Measurements from ENCODE around the gene ZNHIT1. TPM values are rescaled to one million over a fixed set of nuclear protein-coding genes. Genes with fewer than 3 reads are reported as not detected.
"Not testable (repeated sequence)": the region's sequence is repeated elsewhere in the genome, so short reads cannot be mapped to it uniquely, and the experiment has no call there.

ZNHIT1 gene
- total and polyA plus RNA-seq, 2 donors = 59.5 to 77.5 TPM

DNA sequence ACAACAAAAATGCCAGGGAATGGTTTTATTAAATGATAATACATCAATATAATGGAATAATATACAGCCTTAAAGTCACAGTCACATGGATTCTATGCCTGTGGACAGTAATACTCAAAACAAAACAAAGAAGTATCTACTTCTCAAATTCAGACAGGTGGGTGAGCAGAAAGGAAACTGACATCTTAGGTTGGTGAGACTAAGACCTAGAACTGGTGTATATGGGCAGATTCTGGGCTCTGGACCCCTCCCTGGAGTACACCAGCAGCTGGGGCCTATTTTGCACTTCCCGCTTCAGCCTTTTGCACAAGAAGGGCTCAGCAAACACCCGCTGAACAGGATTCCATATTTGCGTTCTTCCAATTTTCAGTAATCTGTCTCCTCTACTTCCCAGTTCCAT is 32.4 kb downstream of the ZNHIT1 start:
- no peak for DNase-seq (ENCODE audit: extremely low spot score)
- Histone ChIP-seq H3K4me3 (ENCODE audit: low read depth, low read length) (no peak overlapping the region), H3K4me1 (ENCODE audit: insufficient read depth) (peaks cover 3% of the 10 kb centered on the region), H3K27ac (ENCODE audit: low read depth) (no peak overlapping the region), H3K36me3 (ENCODE audit: insufficient read depth) (no peaks in the 10 kb centered on the region)
- WGBS = 96% methylated on average over 3 of the region's 3 CpGs

DNA sequence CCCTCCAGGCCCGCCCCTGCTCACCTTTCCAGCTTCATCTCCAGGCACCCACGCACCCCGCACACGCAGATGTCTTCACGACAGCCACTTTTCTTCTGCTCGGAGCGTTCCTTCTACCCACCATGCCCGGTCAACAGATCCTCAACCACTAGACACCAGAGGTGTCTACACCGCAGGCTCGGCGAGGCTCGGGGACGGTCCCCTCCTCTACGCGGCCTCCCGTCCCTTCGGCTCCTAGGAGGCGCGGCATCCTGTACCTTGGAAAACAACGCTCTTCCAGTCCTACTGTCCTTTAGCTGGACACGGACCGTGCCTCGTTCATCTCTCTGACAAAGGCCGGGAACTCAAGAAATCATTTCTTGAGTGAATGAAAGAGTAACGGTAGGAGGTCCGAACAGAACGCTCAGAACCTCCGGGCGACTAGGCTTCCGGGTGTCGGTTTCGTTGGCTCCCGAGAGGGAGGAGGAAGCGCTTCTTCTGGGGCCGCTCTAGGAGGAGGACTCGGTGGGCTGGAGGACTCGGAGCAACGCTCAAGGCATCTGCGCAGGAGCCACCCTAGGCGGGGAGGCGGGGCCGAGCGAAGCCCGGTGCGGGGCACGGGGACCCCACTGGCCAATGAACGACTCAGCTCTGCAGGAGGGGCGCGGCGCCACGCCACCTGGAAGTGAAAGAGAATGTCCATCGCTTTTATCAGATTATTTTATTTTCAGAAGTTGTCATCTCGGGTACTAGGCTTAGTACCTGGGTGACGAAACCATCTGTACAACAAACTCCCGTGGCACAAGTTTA is 34.1 kb downstream of the ZNHIT1 start:
- WGBS = under 1% methylated on average over 55 of the region's 55 CpGs
- DNase-seq (ENCODE audit: extremely low spot score) = peak; percentile 94
- peak overlapping the region; percentile 0 for H3K27ac ChIP-seq (ENCODE audit: low read depth)
- H3K4me1 ChIP-seq (ENCODE audit: insufficient read depth) = peaks cover 3% of the 10 kb centered on the region
- no peaks in the 10 kb centered on the region for H3K36me3 ChIP-seq (ENCODE audit: insufficient read depth)
- H3K4me3 ChIP-seq (ENCODE audit: low read depth, low read length) = peak overlapping the region; percentile 66

GRCh38 chr7:101253199-101253598 is 35.2 kb downstream of the ZNHIT1 start:
- 90% methylated on average over 5 of the region's 5 CpGs for WGBS
- not testable (repeated sequence) for H3K36me3 ChIP-seq (ENCODE audit: insufficient read depth); DNase-seq (ENCODE audit: extremely low spot score); H3K4me3 ChIP-seq (ENCODE audit: low read depth, low read length); H3K27ac ChIP-seq (ENCODE audit: low read depth); H3K4me1 ChIP-seq (ENCODE audit: insufficient read depth)

GRCh38 chr7:101255796-101256195 is 37.8 kb downstream of the ZNHIT1 start:
- no peak for DNase-seq (ENCODE audit: extremely low spot score)
- no peak overlapping the region for H3K27ac ChIP-seq (ENCODE audit: low read depth)
- WGBS = 73% methylated on average over 4 of the region's 4 CpGs
- peaks cover 3% of the 10 kb centered on the region for H3K4me1 ChIP-seq (ENCODE audit: insufficient read depth)
- H3K4me3 ChIP-seq (ENCODE audit: low read depth, low read length) = no peak overlapping the region
- no peaks in the 10 kb centered on the region for H3K36me3 ChIP-seq (ENCODE audit: insufficient read depth)

DNA sequence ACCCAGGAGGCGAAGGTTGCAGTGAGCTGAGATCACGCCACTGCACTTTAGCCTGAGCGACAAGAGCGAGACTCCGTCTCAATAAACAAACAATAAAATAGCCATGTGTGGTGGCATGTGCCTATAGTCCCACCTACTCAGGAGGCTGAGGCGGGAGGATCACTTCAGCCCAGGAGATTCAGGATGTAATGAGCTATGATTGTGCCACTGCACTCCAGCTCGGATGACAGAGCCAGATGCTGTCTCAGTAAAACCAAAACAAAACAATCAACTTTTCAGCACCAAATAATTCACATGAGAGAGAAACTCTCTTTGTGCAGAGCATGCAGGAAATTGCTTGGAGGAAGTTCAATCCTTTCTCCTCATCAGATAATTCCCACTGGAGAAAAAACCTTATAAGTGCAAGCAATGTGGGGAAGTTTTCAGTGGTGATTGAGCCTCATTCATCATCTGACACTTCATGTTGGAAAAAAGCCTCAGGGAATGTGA is 40.3 kb downstream of the ZNHIT1 start:
- no peaks in the 10 kb centered on the region for H3K36me3 ChIP-seq (ENCODE audit: insufficient read depth)
- H3K27ac ChIP-seq (ENCODE audit: low read depth) = no peak overlapping the region
- 39% methylated on average over 7 of the region's 7 CpGs for WGBS
- H3K4me1 ChIP-seq (ENCODE audit: insufficient read depth) = no peaks in the 10 kb centered on the region
- H3K4me3 ChIP-seq (ENCODE audit: low read depth, low read length) = no peak overlapping the region
- no peak for DNase-seq (ENCODE audit: extremely low spot score)

DNA sequence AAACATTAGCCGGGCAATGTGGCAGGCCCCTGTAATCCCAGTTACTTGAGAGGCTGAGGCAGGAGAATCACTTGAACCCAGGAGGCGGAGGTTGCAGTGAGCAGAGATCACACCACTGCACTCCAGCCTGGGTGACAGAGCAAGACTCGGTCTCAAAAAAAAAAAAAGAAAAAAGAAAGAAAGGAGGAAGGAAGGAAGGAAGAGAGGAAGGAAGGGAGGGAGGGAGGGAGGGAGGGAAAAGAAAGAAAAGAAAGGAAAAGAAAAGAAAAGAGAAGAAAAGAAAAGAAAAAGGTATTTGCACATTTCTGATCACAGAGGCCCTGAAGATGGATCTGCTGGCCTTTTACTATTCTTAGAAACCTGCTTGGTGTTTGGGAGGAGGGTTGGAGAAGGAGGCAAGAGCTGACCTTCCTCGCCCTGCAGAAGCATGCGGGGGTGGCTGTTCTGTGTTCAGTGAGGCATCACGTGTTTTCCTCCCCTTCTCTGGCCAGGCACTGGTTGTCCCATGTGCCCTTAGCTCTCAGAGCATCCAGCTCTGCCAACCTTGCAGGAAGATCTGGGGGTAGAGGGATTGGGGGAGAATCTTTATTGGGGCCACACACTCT is 46.2 kb downstream of the ZNHIT1 start:
- not testable (repeated sequence) for H3K27ac ChIP-seq (ENCODE audit: low read depth); H3K4me3 ChIP-seq (ENCODE audit: low read depth, low read length); H3K36me3 ChIP-seq (ENCODE audit: insufficient read depth); DNase-seq (ENCODE audit: extremely low spot score); H3K4me1 ChIP-seq (ENCODE audit: insufficient read depth)
- WGBS = 49% methylated on average over 6 of the region's 6 CpGs

DNA sequence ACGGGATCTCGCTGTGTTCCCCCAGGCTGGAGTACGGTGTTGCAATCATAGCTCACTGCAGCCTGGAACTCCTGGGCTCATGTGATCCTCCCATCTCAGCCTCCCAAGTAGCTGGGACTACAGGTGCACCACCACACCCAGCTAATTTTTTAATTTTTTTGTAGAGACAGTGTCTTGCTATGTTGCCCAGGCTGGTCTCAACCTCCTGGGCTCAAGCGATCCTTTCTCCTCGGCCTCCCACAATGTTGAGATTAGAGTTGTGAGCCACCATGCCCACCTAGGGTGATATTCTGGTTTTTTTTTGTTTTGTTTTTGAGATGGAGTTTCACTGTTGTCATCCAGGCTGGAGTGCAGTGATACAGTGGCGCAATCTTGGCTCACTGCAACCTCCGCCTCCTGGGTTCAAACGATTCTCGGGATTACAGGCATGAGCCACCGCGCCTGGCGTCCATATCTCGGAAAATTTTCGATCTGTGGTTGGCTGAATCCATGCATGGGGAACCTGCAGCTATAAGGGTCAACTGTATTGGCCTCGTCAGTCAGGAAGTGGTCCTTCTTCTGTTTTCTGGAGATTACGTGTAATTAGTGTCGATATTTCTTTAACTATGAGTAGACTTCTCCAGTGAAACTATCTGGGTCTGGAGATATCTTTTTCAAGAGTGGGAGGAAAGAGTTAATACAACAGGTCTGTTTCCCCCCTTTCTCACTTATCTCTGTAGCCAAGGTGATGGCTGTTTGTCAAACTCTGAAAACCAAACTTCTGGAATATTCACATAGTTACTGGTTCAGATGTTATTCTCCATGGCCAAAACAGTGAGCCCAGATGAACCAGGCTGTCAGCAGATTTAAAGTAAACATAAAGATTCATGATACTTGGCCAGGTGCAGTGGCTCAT is 47.9 kb downstream of the ZNHIT1 start:
- Histone ChIP-seq H3K4me1 (ENCODE audit: insufficient read depth) (no peaks in the 10 kb centered on the region), H3K4me3 (ENCODE audit: low read depth, low read length) (no peak overlapping the region), H3K36me3 (ENCODE audit: insufficient read depth) (no peaks in the 10 kb centered on the region), H3K27ac (ENCODE audit: low read depth) (no peak overlapping the region)
- 80% methylated on average over 17 of the region's 17 CpGs for WGBS
- no peak for DNase-seq (ENCODE audit: extremely low spot score)

DNA sequence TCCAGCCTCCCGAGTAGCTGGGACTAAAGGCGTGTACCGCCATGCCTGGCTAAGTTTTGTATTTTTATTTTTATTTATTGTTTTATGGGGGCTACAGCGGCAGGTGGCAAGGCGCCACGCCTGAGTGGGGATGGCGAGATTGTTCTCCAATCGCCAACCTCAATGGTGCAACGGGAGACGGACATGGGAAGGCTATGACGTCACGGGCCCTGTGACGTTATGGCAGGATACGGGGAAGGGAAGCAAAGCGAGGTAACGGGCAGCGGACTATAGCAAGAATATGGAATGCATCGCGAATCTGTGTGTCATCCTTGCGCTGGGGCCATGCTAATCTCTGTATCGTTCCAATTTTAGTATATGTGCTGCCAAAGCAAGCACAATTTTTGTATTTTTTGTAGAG is 51.7 kb downstream of the ZNHIT1 start:
- H3K27ac ChIP-seq (ENCODE audit: low read depth) = no peak overlapping the region
- no peak overlapping the region for H3K4me3 ChIP-seq (ENCODE audit: low read depth, low read length)
- no peak for DNase-seq (ENCODE audit: extremely low spot score)
- WGBS = 89% methylated on average over 21 of the region's 21 CpGs
- no peaks in the 10 kb centered on the region for H3K36me3 ChIP-seq (ENCODE audit: insufficient read depth)
- H3K4me1 ChIP-seq (ENCODE audit: insufficient read depth) = no peaks in the 10 kb centered on the region

DNA sequence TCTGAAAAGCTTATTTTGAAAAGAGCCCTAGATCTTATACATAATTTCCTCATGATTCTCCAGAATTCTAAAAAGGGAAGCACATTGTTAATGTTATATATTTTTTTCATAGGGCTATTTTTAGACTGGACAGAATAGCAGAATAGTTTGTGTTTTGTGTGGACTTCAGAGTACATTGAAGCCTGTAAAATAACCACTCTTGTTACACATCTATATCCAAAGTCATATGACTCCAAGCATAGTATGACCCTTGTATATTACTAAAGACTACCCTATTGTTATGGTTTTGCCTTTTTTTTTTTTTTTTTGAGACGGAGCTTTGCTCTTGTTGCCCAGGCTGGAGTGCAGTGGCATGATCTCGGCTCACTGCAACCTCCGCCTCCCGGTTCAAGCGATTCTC is 53.1 kb downstream of the ZNHIT1 start:
- Histone ChIP-seq H3K36me3 (ENCODE audit: insufficient read depth) (no peaks in the 10 kb centered on the region), H3K4me3 (ENCODE audit: low read depth, low read length) (no peak overlapping the region), H3K4me1 (ENCODE audit: insufficient read depth) (no peaks in the 10 kb centered on the region), H3K27ac (ENCODE audit: low read depth) (no peak overlapping the region)
- DNase-seq (ENCODE audit: extremely low spot score) = no peak
- 73% methylated on average over 5 of the region's 5 CpGs for WGBS

DNA sequence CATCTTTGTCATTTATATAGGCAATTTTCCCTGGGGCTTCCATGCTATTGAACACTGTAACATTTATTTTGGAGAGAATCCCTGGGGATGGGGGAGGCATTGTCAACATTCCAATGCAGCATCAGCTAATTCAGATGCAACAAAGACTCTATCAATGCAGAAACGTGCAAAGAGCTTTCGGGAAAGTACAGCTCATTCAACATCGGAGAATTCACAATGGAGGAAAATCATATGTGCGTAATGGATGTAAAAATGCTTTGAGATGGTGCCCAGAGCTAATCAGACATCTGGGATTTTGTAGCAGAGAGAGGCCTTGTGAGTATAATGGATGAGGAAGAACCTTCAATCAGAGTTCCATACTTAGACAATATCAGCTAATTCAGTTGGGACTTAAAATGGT is 55.2 kb downstream of the ZNHIT1 start:
- H3K4me3 ChIP-seq (ENCODE audit: low read depth, low read length) = no peak overlapping the region
- WGBS = 65% methylated on average over 4 of the region's 4 CpGs
- H3K36me3 ChIP-seq (ENCODE audit: insufficient read depth) = no peaks in the 10 kb centered on the region
- no peak overlapping the region for H3K27ac ChIP-seq (ENCODE audit: low read depth)
- DNase-seq (ENCODE audit: extremely low spot score) = no peak
- no peaks in the 10 kb centered on the region for H3K4me1 ChIP-seq (ENCODE audit: insufficient read depth)

Small RNAs within 50 kb of the gene (small RNA-seq; reads per million reads assigned to genes)
- not detected for gene RNU6-1104P

Other genes starting within 250 kb of the ZNHIT1 start
- 1.1 TPM for gene MUC12, start 248.6 kb upstream of the ZNHIT1 start, total RNA-seq
- 2.1 TPM for gene MUC12, start 248.6 kb upstream of the ZNHIT1 start, polyA plus RNA-seq
- gene MUC17, start 198.1 kb upstream of the ZNHIT1 start, total RNA-seq = not detected
- not detected for gene MUC17, start 198.1 kb upstream of the ZNHIT1 start, polyA plus RNA-seq
- gene TRIM56, start 132.7 kb upstream of the ZNHIT1 start, total RNA-seq = 13.5 TPM
- gene TRIM56, start 132.7 kb upstream of the ZNHIT1 start, polyA plus RNA-seq = 15.4 TPM
- gene SERPINE1, start 91.1 kb upstream of the ZNHIT1 start, total RNA-seq = 3.1 TPM
- 45.6 TPM for gene SERPINE1, start 91.1 kb upstream of the ZNHIT1 start, polyA plus RNA-seq
- 40.8 TPM for gene AP1S1, start 63.7 kb upstream of the ZNHIT1 start, total RNA-seq
- 41.0 TPM for gene AP1S1, start 63.7 kb upstream of the ZNHIT1 start, polyA plus RNA-seq
- not detected for gene VGF, start 52.6 kb upstream of the ZNHIT1 start, total RNA-seq
- 0.18 TPM for gene VGF, start 52.6 kb upstream of the ZNHIT1 start, polyA plus RNA-seq
- not detected for gene NAT16, start 37.9 kb upstream of the ZNHIT1 start, total RNA-seq
- gene NAT16, start 37.9 kb upstream of the ZNHIT1 start, polyA plus RNA-seq = not detected
- not detected for gene MOGAT3, start 17.1 kb upstream of the ZNHIT1 start, total RNA-seq
- gene MOGAT3, start 17.1 kb upstream of the ZNHIT1 start, polyA plus RNA-seq = not detected
- gene PLOD3, start 584 bp upstream of the ZNHIT1 start, total RNA-seq = 24.8 TPM
- gene PLOD3, start 584 bp upstream of the ZNHIT1 start, polyA plus RNA-seq = 57.6 TPM
- 5.3 TPM for gene CLDN15, start 19.6 kb downstream of the ZNHIT1 start, total RNA-seq
- 15.2 TPM for gene CLDN15, start 19.6 kb downstream of the ZNHIT1 start, polyA plus RNA-seq
- 66.7 TPM for gene FIS1, start 26.9 kb downstream of the ZNHIT1 start, total RNA-seq
- 247 TPM for gene FIS1, start 26.9 kb downstream of the ZNHIT1 start, polyA plus RNA-seq
- gene IFT22, start 103.6 kb downstream of the ZNHIT1 start, total RNA-seq = 28.2 TPM
- gene IFT22, start 103.6 kb downstream of the ZNHIT1 start, polyA plus RNA-seq = 32.9 TPM
- 2.9 TPM for gene COL26A1, start 144.7 kb downstream of the ZNHIT1 start, total RNA-seq
- 0.06 TPM for gene COL26A1, start 144.7 kb downstream of the ZNHIT1 start, polyA plus RNA-seq

All from urinary bladder (tissue), 4 donors.